SU-DHL-6 (cell line): ENCODE results near the gene TSC2.
"Not testable (repeated sequence)": the region's sequence is repeated elsewhere in the genome, so short reads cannot be mapped to it uniquely, and the experiment has no call there.

Source experiments
- H2AFZ ChIP-seq: fragments of 200-600 bp; sonication (generic); 2 replicates; pipeline ENCODE4 v1.6.1; 2014; ENCODE audit warnings: low read depth, mild to moderate bottlenecking, moderate library complexity, mixed read lengths, antibody characterized with exemption, low read length; ENCODE audit not compliant: severe bottlenecking
- H3F3A ChIP-seq: fragments of 200-600 bp; shearing (Covaris generic); 2 replicates; pipeline ENCODE4 v1.6.0; 2016; ENCODE audit warnings: antibody characterized with exemption, mild to moderate bottlenecking; ENCODE audit not compliant: insufficient read depth
- H3K27ac ChIP-seq: fragments of 200-600 bp; sonication (generic); 2 replicates; pipeline ENCODE4 v1.5.1; 2016; ENCODE audit warnings: low read depth, mild to moderate bottlenecking, low read length, moderate library complexity, mixed read lengths
- H3K27me3 ChIP-seq: fragments of 200-600 bp; sonication (generic), shearing (Covaris generic); 2 replicates; pipeline ENCODE4 v1.6.0; 2014; ENCODE audit warnings: mild to moderate bottlenecking, low read length
- H3K36me3 ChIP-seq: fragments of 200-600 bp; sonication (generic); 2 replicates; pipeline ENCODE4 v1.6.1; 2014; ENCODE audit warnings: mild to moderate bottlenecking, low read length, mixed read lengths
- H3K4me2 ChIP-seq: fragments of 300-600, 200-600 bp; shearing (Covaris generic), sonication (generic); 2 replicates; pipeline ENCODE4 v1.6.0; 2014; ENCODE audit warnings: low read length, low read depth, mild to moderate bottlenecking; ENCODE audit not compliant: poor library complexity, severe bottlenecking
- H3K4me3 ChIP-seq: fragments of 200-600 bp; sonication (generic); 2 replicates; pipeline ENCODE4 v1.5.1; 2014; ENCODE audit warnings: antibody characterized with exemption, low read length, mild to moderate bottlenecking, mixed read lengths; ENCODE audit not compliant: insufficient read depth, poor library complexity, severe bottlenecking
- H3K79me2 ChIP-seq: fragments of 200-600 bp; sonication (generic); 2 replicates; pipeline ENCODE4 v1.6.1; 2014; ENCODE audit warnings: mild to moderate bottlenecking, low read length, moderate library complexity; ENCODE audit not compliant: insufficient read depth
- H3K9ac ChIP-seq: fragments of 200-600 bp; sonication (generic); 2 replicates; pipeline ENCODE4 v1.7.0; 2014; ENCODE audit warnings: mild to moderate bottlenecking, low read length
- H3K9me2 ChIP-seq: fragments of 200-600 bp; sonication (generic); replicated peaks from 2 replicates; pipeline ENCODE4 v1.6.1; 2014; ENCODE audit warnings: low read length; ENCODE audit not compliant: insufficient read depth
- H3K9me3 ChIP-seq: fragments of 200-600 bp; sonication (generic); 2 replicates; pipeline ENCODE4 v1.6.1; 2014; ENCODE audit warnings: low read length, mixed read lengths; ENCODE audit not compliant: insufficient read depth
- H4K20me1 ChIP-seq: fragments of 200-600 bp; sonication (generic); 2 replicates; pipeline ENCODE4 v1.6.1; 2014; ENCODE audit warnings: low read depth, mild to moderate bottlenecking, antibody characterized with exemption, low read length, moderate library complexity, mixed read lengths
- EZH2phosphoT487 ChIP-seq: fragments of 200-600 bp; sonication (generic), shearing (Covaris generic); conservative IDR thresholded peaks from 2 replicates; pipeline ENCODE4 v1.6.1; 2018; ENCODE audit warnings: mild to moderate bottlenecking, antibody characterized with exemption, low read length, moderate library complexity, mixed read lengths
- TF ChIP-seq, protein P1 (sequence below): fragments of 200-600 bp; sonication (generic); IDR thresholded peaks from one replicate; pipeline ENCODE4 v1.5.1; 2017; ENCODE audit warnings: antibody characterized with exemption, mild to moderate bottlenecking, low read length, moderate library complexity; ENCODE audit not compliant: insufficient read depth, poor library complexity, severe bottlenecking

TSC2 gene

DNA sequence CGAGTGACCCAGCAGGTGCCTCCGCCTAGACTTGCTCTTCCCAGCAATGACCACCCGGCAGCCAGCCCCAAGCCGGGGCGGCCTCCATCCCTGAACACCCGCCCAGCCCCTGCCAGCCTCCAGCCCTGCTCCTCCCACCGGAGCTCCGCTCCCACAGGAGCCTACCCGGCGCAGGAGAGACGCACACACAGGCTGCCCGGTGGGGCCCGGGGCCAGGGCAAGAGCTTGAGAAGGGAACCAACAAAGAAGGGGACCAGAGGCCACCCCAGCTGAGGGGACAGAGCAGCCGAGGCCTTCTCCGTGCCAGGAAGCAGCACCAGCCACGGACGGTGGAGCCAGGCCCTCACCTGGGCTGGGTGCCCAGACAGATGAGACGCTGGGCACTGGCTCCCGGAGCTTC lies 74.1 kb downstream of the TSC2 start:
- no peak overlapping the region for H3K4me2 ChIP-seq
- H3K27ac ChIP-seq = no peak overlapping the region
- H3K79me2 ChIP-seq = no peaks in the 10 kb centered on the region
- H4K20me1 ChIP-seq = no peaks in the 10 kb centered on the region
- H3K9me2 ChIP-seq = no peaks in the 10 kb centered on the region
- no peaks in the 10 kb centered on the region for H3K36me3 ChIP-seq
- H3K27me3 ChIP-seq = no peaks in the 10 kb centered on the region
- no peak overlapping the region for H2AFZ ChIP-seq
- H3K9ac ChIP-seq = no peak overlapping the region
- H3F3A ChIP-seq = no peaks in the 10 kb centered on the region
- no peaks in the 10 kb centered on the region for H3K9me3 ChIP-seq
- no peak overlapping the region for H3K4me3 ChIP-seq
- TF ChIP-seq, protein P1, sequence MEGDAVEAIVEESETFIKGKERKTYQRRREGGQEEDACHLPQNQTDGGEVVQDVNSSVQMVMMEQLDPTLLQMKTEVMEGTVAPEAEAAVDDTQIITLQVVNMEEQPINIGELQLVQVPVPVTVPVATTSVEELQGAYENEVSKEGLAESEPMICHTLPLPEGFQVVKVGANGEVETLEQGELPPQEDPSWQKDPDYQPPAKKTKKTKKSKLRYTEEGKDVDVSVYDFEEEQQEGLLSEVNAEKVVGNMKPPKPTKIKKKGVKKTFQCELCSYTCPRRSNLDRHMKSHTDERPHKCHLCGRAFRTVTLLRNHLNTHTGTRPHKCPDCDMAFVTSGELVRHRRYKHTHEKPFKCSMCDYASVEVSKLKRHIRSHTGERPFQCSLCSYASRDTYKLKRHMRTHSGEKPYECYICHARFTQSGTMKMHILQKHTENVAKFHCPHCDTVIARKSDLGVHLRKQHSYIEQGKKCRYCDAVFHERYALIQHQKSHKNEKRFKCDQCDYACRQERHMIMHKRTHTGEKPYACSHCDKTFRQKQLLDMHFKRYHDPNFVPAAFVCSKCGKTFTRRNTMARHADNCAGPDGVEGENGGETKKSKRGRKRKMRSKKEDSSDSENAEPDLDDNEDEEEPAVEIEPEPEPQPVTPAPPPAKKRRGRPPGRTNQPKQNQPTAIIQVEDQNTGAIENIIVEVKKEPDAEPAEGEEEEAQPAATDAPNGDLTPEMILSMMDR = no peak

DNA sequence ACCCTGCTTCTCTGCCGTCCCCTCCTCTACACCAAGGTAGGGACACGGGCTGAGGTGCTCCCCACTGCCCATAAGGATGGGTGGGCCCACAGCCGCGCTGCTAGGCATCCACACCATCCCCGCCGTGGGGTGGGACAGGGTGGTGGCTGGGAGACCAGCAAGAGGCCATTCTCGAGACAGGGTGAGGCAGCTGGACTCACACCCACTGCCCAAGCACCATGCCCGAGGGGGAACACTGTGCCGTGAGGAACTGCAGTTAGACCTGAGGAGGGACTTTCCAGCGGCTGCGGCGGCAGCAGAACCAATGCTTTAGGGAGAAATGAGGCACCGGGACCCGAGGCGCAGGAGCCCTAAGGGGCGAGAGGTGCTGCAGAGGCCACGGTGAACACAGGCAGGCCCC lies 74.6 kb downstream of the TSC2 start:
- Histone ChIP-seq H3K4me2 (no peak overlapping the region), H3K9me2 (no peaks in the 10 kb centered on the region), H3K9me3 (no peaks in the 10 kb centered on the region), H3K4me3 (no peak overlapping the region), H3K36me3 (no peaks in the 10 kb centered on the region), H3F3A (no peaks in the 10 kb centered on the region), H4K20me1 (no peaks in the 10 kb centered on the region), H2AFZ (no peak overlapping the region), H3K27me3 (no peaks in the 10 kb centered on the region), H3K79me2 (no peaks in the 10 kb centered on the region), H3K27ac (no peak overlapping the region), H3K9ac (no peak overlapping the region)
- no peak for TF ChIP-seq EZH2phosphoT487
- TF ChIP-seq, protein P1 = no peak

DNA sequence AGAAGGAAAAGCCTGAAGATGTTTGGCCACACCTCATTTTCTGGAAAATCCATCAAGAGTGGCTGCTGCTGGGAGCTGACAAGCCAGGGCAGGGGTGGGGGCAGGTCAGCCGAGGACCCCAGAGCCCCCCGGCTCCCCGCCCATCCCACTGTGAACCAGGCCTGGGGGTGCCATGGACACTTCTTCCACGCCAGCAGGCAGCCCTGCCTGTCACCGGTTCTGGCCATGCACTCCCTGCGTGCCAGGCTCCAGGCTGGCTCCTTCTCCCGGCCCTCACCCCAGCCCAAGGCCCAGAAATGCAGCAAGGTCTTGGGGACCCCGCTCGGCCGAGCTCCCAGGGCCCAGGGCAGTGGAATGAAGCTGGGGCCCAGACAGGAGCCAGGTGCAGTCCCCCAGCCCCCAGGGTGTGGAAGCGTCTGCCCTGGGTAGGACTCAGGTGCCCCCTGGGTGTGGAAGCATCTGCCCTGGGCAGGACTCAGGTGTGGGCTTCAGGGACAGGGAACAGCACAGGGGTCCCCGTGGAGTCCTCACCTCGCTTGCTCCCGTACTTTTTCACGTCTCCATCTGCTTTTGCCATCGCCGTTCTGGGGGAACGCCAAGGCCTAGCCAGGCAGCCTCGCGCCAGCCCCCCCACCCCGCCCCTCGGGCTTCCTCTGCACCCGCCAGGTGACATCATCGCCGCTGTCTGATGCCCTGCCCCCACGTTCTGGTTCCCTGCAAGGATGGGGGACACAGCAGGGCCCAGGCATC lies 75.3 kb downstream of the TSC2 start:
- not testable (repeated sequence) for H3K9ac ChIP-seq, H3K4me3 ChIP-seq, H3K27ac ChIP-seq, H3K9me3 ChIP-seq, H3F3A ChIP-seq, H3K36me3 ChIP-seq, H3K9me2 ChIP-seq, H3K27me3 ChIP-seq, H3K4me2 ChIP-seq, H3K79me2 ChIP-seq, H4K20me1 ChIP-seq, H2AFZ ChIP-seq

DNA sequence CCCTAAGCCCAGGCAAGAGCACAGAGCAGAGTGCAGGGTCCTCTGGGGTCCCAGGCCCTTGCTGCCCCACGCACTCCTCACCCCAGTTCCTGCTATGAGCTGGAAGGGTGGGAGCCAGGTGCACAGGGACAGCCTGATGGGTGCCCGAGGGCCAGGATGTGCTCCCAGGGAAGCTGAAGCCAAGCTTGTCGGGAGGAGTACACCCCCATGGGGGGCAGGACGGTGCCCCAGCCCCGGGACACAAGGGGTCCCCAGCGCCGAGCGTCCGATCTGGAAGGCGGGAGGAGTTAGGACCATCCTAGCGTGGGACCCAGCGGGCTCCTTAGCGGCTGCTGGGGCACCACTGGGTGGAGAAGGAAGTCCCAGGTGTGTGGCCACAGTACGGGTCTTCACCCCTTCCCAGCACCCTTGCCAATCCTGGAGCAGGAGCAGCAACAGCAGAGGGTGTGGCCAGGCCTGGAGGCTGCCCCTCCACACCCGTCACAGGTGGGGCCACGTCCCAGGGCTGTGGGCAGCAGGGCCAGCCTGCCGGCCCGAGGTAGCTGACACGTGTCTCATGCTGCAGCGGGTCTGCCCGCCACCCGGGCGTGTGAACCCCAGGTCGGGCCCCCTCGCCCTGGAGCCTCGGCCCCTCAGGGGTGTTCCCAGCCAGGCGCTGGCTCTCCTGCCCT lies 76.1 kb downstream of the TSC2 start:
- not testable (repeated sequence) for H3K9me3 ChIP-seq, H3K9ac ChIP-seq, H3F3A ChIP-seq, H4K20me1 ChIP-seq, H3K36me3 ChIP-seq, H3K4me2 ChIP-seq, H2AFZ ChIP-seq, H3K4me3 ChIP-seq, H3K27ac ChIP-seq, H3K27me3 ChIP-seq, H3K9me2 ChIP-seq, H3K79me2 ChIP-seq

DNA sequence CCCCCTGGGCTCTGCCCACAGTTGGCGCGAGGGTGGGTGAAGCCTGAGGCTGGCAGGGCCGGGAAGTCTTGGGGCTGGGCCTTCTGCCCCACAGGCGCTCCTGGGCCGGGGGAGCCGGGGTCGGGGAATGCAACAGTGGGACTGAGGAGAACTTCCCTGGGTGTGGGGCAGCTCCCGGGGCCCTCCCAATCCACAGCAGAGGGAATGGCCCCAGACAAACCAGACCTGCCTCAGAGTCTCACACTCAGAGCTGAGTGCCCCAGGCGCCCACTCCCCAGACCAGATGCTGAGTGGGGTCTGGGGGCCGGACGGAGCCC lies 76.5 kb downstream of the TSC2 start:
- H3K9me2 ChIP-seq, H3F3A ChIP-seq, H3K79me2 ChIP-seq, H2AFZ ChIP-seq, H3K27me3 ChIP-seq, H3K4me2 ChIP-seq, H3K27ac ChIP-seq, H3K9me3 ChIP-seq, H3K9ac ChIP-seq, H3K4me3 ChIP-seq, H3K36me3 ChIP-seq, H4K20me1 ChIP-seq: not testable (repeated sequence)

DNA sequence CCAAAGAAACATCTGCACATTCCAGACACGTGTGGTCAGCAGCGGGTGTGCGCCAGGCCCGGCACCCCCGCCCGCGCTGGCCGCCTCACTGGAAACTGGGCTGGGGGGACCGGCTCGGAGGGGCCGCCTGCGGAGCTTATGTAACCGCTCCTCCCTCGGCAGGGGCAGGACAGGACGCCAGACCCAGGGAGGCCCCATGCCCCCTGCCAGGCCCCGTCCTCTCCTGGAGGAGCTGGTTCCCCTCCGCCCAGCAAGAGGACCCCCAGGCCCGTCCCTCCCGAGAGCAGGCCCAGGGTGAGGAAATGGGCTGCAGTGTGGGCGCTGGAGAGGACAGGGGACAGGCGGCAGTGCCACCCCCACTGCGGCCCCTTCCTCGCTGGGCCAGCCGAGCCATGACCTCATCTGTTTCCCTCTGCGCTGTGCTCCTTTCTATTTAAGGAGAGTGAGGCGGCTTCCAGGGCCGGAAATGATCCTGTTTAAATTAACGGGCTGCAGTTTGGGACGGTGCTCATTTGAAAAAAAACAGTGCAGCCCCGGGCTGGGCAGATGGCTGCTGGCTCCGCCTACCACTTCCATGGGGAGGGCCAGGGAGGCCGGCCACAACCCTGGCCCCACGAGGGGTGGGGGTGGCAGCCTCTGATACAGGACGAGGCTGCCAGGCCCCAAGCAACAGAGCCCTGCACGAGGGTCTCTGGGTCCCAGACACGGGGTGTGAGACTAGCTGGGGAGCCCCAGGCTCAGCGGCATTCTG lies 77.1 kb downstream of the TSC2 start:
- H3K27ac ChIP-seq, H4K20me1 ChIP-seq: not testable (repeated sequence)

More for the DNA sequence above, 77.1 kb downstream of the TSC2 start:
- H3K4me3 ChIP-seq, H3K9me3 ChIP-seq, H3K79me2 ChIP-seq, H3K9me2 ChIP-seq, H3K9ac ChIP-seq, H2AFZ ChIP-seq, H3K4me2 ChIP-seq, H3K36me3 ChIP-seq, H3K27me3 ChIP-seq, H3F3A ChIP-seq: not testable (repeated sequence)
